CD4-positive, alpha-beta T cell treated with Interleukin-15 for 4 hours (primary cell): ENCODE results near the gene CTBP2.
A peak's percentile ranks its signal among the peaks of the same experiment; 100 is the strongest.
"Not testable (repeated sequence)": the region's sequence is repeated elsewhere in the genome, so short reads cannot be mapped to it uniquely, and the experiment has no call there.

Experiments
- DNase-seq: peaks from one replicate; pipeline ENCODE4 v3.0.0-alpha.2; 2020; ENCODE audit warnings: low spot score

The CTBP2 gene

GRCh38 chr10:125186431-125187170 lies 26.2 kb upstream of the CTBP2 start:
- DNase-seq = no peak

GRCh38 chr10:125179107-125179506 lies 18.7 kb upstream of the CTBP2 start:
- DNase-seq = not testable (repeated sequence)

- DNase-seq = no peak
Measured at GRCh38 chr10:125177641-125178640, 17.6 kb upstream of the CTBP2 start.

GRCh38 chr10:125175807-125176206 lies 15.4 kb upstream of the CTBP2 start:
- no peak for DNase-seq

GRCh38 chr10:125174360-125174759 lies 14.0 kb upstream of the CTBP2 start:
- no peak for DNase-seq

GRCh38 chr10:125172694-125173093 lies 12.3 kb upstream of the CTBP2 start:
- no peak for DNase-seq

- DNase-seq = no peak
Measured at GRCh38 chr10:125171402-125172306, 11.3 kb upstream of the CTBP2 start.

- no peak for DNase-seq
Measured at GRCh38 chr10:125169915-125170314, 9.6 kb upstream of the CTBP2 start.

GRCh38 chr10:125169279-125169678 lies 8.9 kb upstream of the CTBP2 start:
- DNase-seq = no peak

- no peak for DNase-seq
Measured at GRCh38 chr10:125166658-125167057, 6.3 kb upstream of the CTBP2 start.

- DNase-seq = no peak
Measured at GRCh38 chr10:125165584-125166573, 5.5 kb upstream of the CTBP2 start.

GRCh38 chr10:125164421-125164820 lies 4.1 kb upstream of the CTBP2 start:
- DNase-seq = no peak

GRCh38 chr10:125163803-125164202 lies 3.4 kb upstream of the CTBP2 start:
- no peak for DNase-seq

GRCh38 chr10:125163312-125163711 lies 2.9 kb upstream of the CTBP2 start:
- DNase-seq = not testable (repeated sequence)

GRCh38 chr10:125162120-125162931 lies 2.0 kb upstream of the CTBP2 start:
- DNase-seq = no peak

- DNase-seq = no peak
Measured at GRCh38 chr10:125161707-125162119, 1.4 kb upstream of the CTBP2 start.

- DNase-seq = peak; percentile 11
Measured at GRCh38 chr10:125160856-125161706, 718 bp upstream of the CTBP2 start.

GRCh38 chr10:125159486-125159931 lies 854 bp downstream of the CTBP2 start:
- no peak for DNase-seq
